ENCODE measurements around the gene RNF215.

The RNF215 gene

GRCh38 chr22:30386960-30387827, at the start of gene RNF215:
Gene RNF215, minus strand, starts transcription at chr22:30387411. Its CDS starts 98 bp downstream, at chr22:30387313.
- H3K9me3 ChIP-seq (ENCODE audit: low read length): no peaks in the 10 kb centered on the region
- H3K9ac ChIP-seq (ENCODE audit: low read length): no peak within 1 kb of the TSS
- no peaks in the 10 kb centered on the region for H3K36me3 ChIP-seq (ENCODE audit: insufficient read depth, low read length)
- no peaks in the 10 kb centered on the region for H3K27me3 ChIP-seq (ENCODE audit: control insufficient read depth in 1 of 2, insufficient read depth in 2 of 2, low read length in 2 of 2)
- H3K4me3 ChIP-seq (ENCODE audit: low read depth in 1 of 2, low read length in 2 of 2): peak within 1 kb of the TSS; percentile 44 to 65
- peak within 1 kb of the TSS; percentile 39 for H3K27ac ChIP-seq (ENCODE audit: low read depth, low read length)
- H3K4me1 ChIP-seq (ENCODE audit: insufficient read depth, low read length): peaks cover 11% of the 10 kb centered on the region

GRCh38 chr22:30436196-30436595, 49.0 kb upstream of the RNF215 start:
- Histone ChIP-seq H3K9me3 (ENCODE audit: low read length) (no peaks in the 10 kb centered on the region), H3K27ac (ENCODE audit: low read depth, low read length) (no peak overlapping the region), H3K9ac (ENCODE audit: low read length) (no peak overlapping the region), H3K4me1 (ENCODE audit: insufficient read depth, low read length) (no peaks in the 10 kb centered on the region), H3K36me3 (ENCODE audit: insufficient read depth, low read length) (no peaks in the 10 kb centered on the region), H3K4me3 (ENCODE audit: low read depth in 1 of 2, low read length in 2 of 2) (no peak overlapping the region), H3K27me3 (ENCODE audit: control insufficient read depth in 1 of 2, insufficient read depth in 2 of 2, low read length in 2 of 2) (no peaks in the 10 kb centered on the region)

- Histone ChIP-seq H3K9ac (ENCODE audit: low read length) (no peak overlapping the region), H3K4me3 (ENCODE audit: low read depth in 1 of 2, low read length in 2 of 2) (no peak overlapping the region), H3K27ac (ENCODE audit: low read depth, low read length) (no peak overlapping the region), H3K4me1 (ENCODE audit: insufficient read depth, low read length) (no peaks in the 10 kb centered on the region), H3K36me3 (ENCODE audit: insufficient read depth, low read length) (no peaks in the 10 kb centered on the region), H3K9me3 (ENCODE audit: low read length) (no peaks in the 10 kb centered on the region), H3K27me3 (ENCODE audit: control insufficient read depth in 1 of 2, insufficient read depth in 2 of 2, low read length in 2 of 2) (no peaks in the 10 kb centered on the region)
These were observed 48.5 kb upstream of the RNF215 start for GRCh38 chr22:30435674-30436126.

GRCh38 chr22:30434843-30435242, 47.6 kb upstream of the RNF215 start:
- Histone ChIP-seq H3K27me3 (ENCODE audit: control insufficient read depth in 1 of 2, insufficient read depth in 2 of 2, low read length in 2 of 2) (no peaks in the 10 kb centered on the region), H3K9me3 (ENCODE audit: low read length) (no peaks in the 10 kb centered on the region), H3K4me1 (ENCODE audit: insufficient read depth, low read length) (no peaks in the 10 kb centered on the region), H3K27ac (ENCODE audit: low read depth, low read length) (no peak overlapping the region), H3K9ac (ENCODE audit: low read length) (no peak overlapping the region), H3K36me3 (ENCODE audit: insufficient read depth, low read length) (no peaks in the 10 kb centered on the region), H3K4me3 (ENCODE audit: low read depth in 1 of 2, low read length in 2 of 2) (no peak overlapping the region)

GRCh38 chr22:30433773-30434172, 46.6 kb upstream of the RNF215 start:
- Histone ChIP-seq H3K4me3 (ENCODE audit: low read depth in 1 of 2, low read length in 2 of 2) (no peak overlapping the region), H3K9ac (ENCODE audit: low read length) (no peak overlapping the region), H3K27me3 (ENCODE audit: control insufficient read depth in 1 of 2, insufficient read depth in 2 of 2, low read length in 2 of 2) (no peaks in the 10 kb centered on the region), H3K27ac (ENCODE audit: low read depth, low read length) (no peak overlapping the region), H3K4me1 (ENCODE audit: insufficient read depth, low read length) (no peaks in the 10 kb centered on the region), H3K36me3 (ENCODE audit: insufficient read depth, low read length) (no peaks in the 10 kb centered on the region), H3K9me3 (ENCODE audit: low read length) (no peaks in the 10 kb centered on the region)

- H3K9me3 ChIP-seq (ENCODE audit: low read length): no peaks in the 10 kb centered on the region
- no peak overlapping the region for H3K9ac ChIP-seq (ENCODE audit: low read length)
- no peak overlapping the region for H3K4me3 ChIP-seq (ENCODE audit: low read depth in 1 of 2, low read length in 2 of 2)
- H3K27me3 ChIP-seq (ENCODE audit: control insufficient read depth in 1 of 2, insufficient read depth in 2 of 2, low read length in 2 of 2): no peaks in the 10 kb centered on the region
- H3K4me1 ChIP-seq (ENCODE audit: insufficient read depth, low read length): no peaks in the 10 kb centered on the region
- H3K36me3 ChIP-seq (ENCODE audit: insufficient read depth, low read length): no peaks in the 10 kb centered on the region
- no peak overlapping the region for H3K27ac ChIP-seq (ENCODE audit: low read depth, low read length)
These were observed 46.0 kb upstream of the RNF215 start for GRCh38 chr22:30433227-30433626.

- H3K4me1 ChIP-seq (ENCODE audit: insufficient read depth, low read length): no peaks in the 10 kb centered on the region
- H3K27ac ChIP-seq (ENCODE audit: low read depth, low read length): no peak overlapping the region
- H3K27me3 ChIP-seq (ENCODE audit: control insufficient read depth in 1 of 2, insufficient read depth in 2 of 2, low read length in 2 of 2): no peaks in the 10 kb centered on the region
- no peak overlapping the region for H3K9ac ChIP-seq (ENCODE audit: low read length)
- no peaks in the 10 kb centered on the region for H3K36me3 ChIP-seq (ENCODE audit: insufficient read depth, low read length)
- no peaks in the 10 kb centered on the region for H3K9me3 ChIP-seq (ENCODE audit: low read length)
- H3K4me3 ChIP-seq (ENCODE audit: low read depth in 1 of 2, low read length in 2 of 2): no peak overlapping the region
These were observed 45.3 kb upstream of the RNF215 start for GRCh38 chr22:30432520-30432919.

- H3K4me3 ChIP-seq (ENCODE audit: low read depth in 1 of 2, low read length in 2 of 2): no peak overlapping the region
- H3K36me3 ChIP-seq (ENCODE audit: insufficient read depth, low read length): no peaks in the 10 kb centered on the region
- no peaks in the 10 kb centered on the region for H3K27me3 ChIP-seq (ENCODE audit: control insufficient read depth in 1 of 2, insufficient read depth in 2 of 2, low read length in 2 of 2)
- H3K4me1 ChIP-seq (ENCODE audit: insufficient read depth, low read length): no peaks in the 10 kb centered on the region
- no peak overlapping the region for H3K27ac ChIP-seq (ENCODE audit: low read depth, low read length)
- H3K9me3 ChIP-seq (ENCODE audit: low read length): no peaks in the 10 kb centered on the region
- H3K9ac ChIP-seq (ENCODE audit: low read length): no peak overlapping the region
These were observed 44.9 kb upstream of the RNF215 start for GRCh38 chr22:30432096-30432495.

GRCh38 chr22:30430933-30431332, 43.7 kb upstream of the RNF215 start:
- no peak overlapping the region for H3K27ac ChIP-seq (ENCODE audit: low read depth, low read length)
- no peak overlapping the region for H3K4me3 ChIP-seq (ENCODE audit: low read depth in 1 of 2, low read length in 2 of 2)
- H3K36me3 ChIP-seq (ENCODE audit: insufficient read depth, low read length): no peaks in the 10 kb centered on the region
- no peaks in the 10 kb centered on the region for H3K27me3 ChIP-seq (ENCODE audit: control insufficient read depth in 1 of 2, insufficient read depth in 2 of 2, low read length in 2 of 2)
- H3K4me1 ChIP-seq (ENCODE audit: insufficient read depth, low read length): peaks cover 9% of the 10 kb centered on the region
- H3K9ac ChIP-seq (ENCODE audit: low read length): no peak overlapping the region
- no peaks in the 10 kb centered on the region for H3K9me3 ChIP-seq (ENCODE audit: low read length)

- H3K27me3 ChIP-seq (ENCODE audit: control insufficient read depth in 1 of 2, insufficient read depth in 2 of 2, low read length in 2 of 2): no peaks in the 10 kb centered on the region
- H3K36me3 ChIP-seq (ENCODE audit: insufficient read depth, low read length): no peaks in the 10 kb centered on the region
- H3K27ac ChIP-seq (ENCODE audit: low read depth, low read length): no peak overlapping the region
- H3K9me3 ChIP-seq (ENCODE audit: low read length): no peaks in the 10 kb centered on the region
- peaks cover 13% of the 10 kb centered on the region for H3K4me1 ChIP-seq (ENCODE audit: insufficient read depth, low read length)
- no peak overlapping the region for H3K9ac ChIP-seq (ENCODE audit: low read length)
- H3K4me3 ChIP-seq (ENCODE audit: low read depth in 1 of 2, low read length in 2 of 2): no peak overlapping the region
These were observed 42.7 kb upstream of the RNF215 start for GRCh38 chr22:30429887-30430286.

- no peak overlapping the region for H3K9ac ChIP-seq (ENCODE audit: low read length)
- H3K4me1 ChIP-seq (ENCODE audit: insufficient read depth, low read length): peaks cover 23% of the 10 kb centered on the region
- no peaks in the 10 kb centered on the region for H3K27me3 ChIP-seq (ENCODE audit: control insufficient read depth in 1 of 2, insufficient read depth in 2 of 2, low read length in 2 of 2)
- H3K36me3 ChIP-seq (ENCODE audit: insufficient read depth, low read length): no peaks in the 10 kb centered on the region
- H3K27ac ChIP-seq (ENCODE audit: low read depth, low read length): no peak overlapping the region
- H3K9me3 ChIP-seq (ENCODE audit: low read length): no peaks in the 10 kb centered on the region
- H3K4me3 ChIP-seq (ENCODE audit: low read depth in 1 of 2, low read length in 2 of 2): no peak overlapping the region
These were observed 40.7 kb upstream of the RNF215 start for GRCh38 chr22:30427871-30428270.
